Keratinocyte (primary cell): Measurements from ENCODE around the gene EPHB1. TPM values are rescaled to one million over a fixed set of nuclear protein-coding genes. Genes with fewer than 3 reads are reported as not detected.

Experiments used
- DNase-seq: peaks from one replicate; pipeline ENCODE4 v3.0.0-alpha.2; 2011; ENCODE audit warnings: low read depth, missing footprints, low spot score
- FAIRE-seq: peaks from 2 replicates; lab custom pipeline; 2011; peaks lifted over from hg19 to GRCh38; lab: Jason Lieb, UNC
- H2AFZ ChIP-seq: 2 replicates; pipeline ENCODE4 v1.6.0; 2012; ENCODE audit warnings: low read length, control low read depth, inconsistent platforms; ENCODE audit not compliant: control insufficient read depth
- H3K27ac ChIP-seq: 2 replicates; pipeline ENCODE4 v1.5.1; 2011; ENCODE audit warnings: low read length; ENCODE audit not compliant: control insufficient read depth, insufficient read depth
- H3K27me3 ChIP-seq: 3 replicates; pipeline ENCODE4 v1.6.0; 2011; ENCODE audit warnings: low read length; ENCODE audit not compliant: control insufficient read depth, insufficient read depth; ENCODE audit errors: extremely low read depth
- H3K36me3 ChIP-seq, 2 experiments: 2 replicates in 1 of 2; 3 replicates in 1 of 2; pipeline ENCODE4 v1.5.1; 2011; ENCODE audit warnings: low read length in 2 of 2, mild to moderate bottlenecking in 1 of 2; ENCODE audit not compliant: control insufficient read depth in 2 of 2, insufficient read depth in 2 of 2; ENCODE audit errors: extremely low read depth in 1 of 2
- H3K4me1 ChIP-seq: 3 replicates; pipeline ENCODE4 v1.5.1; 2011; ENCODE audit warnings: low read length; ENCODE audit not compliant: control insufficient read depth, insufficient read depth; ENCODE audit errors: extremely low read depth
- H3K4me2 ChIP-seq: 3 replicates; pipeline ENCODE4 v1.6.0; 2011; ENCODE audit warnings: low read depth, low read length; ENCODE audit not compliant: control insufficient read depth, insufficient read depth; ENCODE audit errors: extremely low read depth
- H3K4me3 ChIP-seq, 3 experiments: fragments of 200-600 bp in 1 of 3; sonication (generic) in 1 of 3; 2 replicates in 2 of 3; 3 replicates in 1 of 3; pipeline ENCODE4 v1.5.1; 2011 to 2016; ENCODE audit warnings: low read length in 3 of 3, mild to moderate bottlenecking in 3 of 3, control low read depth in 2 of 3, inconsistent platforms in 1 of 3, low read depth in 1 of 3, mixed read lengths in 1 of 3, mixed run types in 1 of 3, moderate library complexity in 1 of 3; ENCODE audit not compliant: control insufficient read depth in 2 of 3, insufficient read depth in 2 of 3; ENCODE audit errors: extremely low read depth in 1 of 3
- H3K79me2 ChIP-seq: 2 replicates; pipeline ENCODE4 v1.6.0; 2012; ENCODE audit warnings: low read length; ENCODE audit not compliant: control insufficient read depth, insufficient read depth
- H3K9ac ChIP-seq: 3 replicates; pipeline ENCODE4 v1.6.0; 2011; ENCODE audit warnings: low read length; ENCODE audit not compliant: control insufficient read depth, insufficient read depth; ENCODE audit errors: extremely low read depth
- H3K9me1 ChIP-seq: 3 replicates; pipeline ENCODE4 v1.6.0; 2011; ENCODE audit warnings: low read length; ENCODE audit not compliant: control insufficient read depth, insufficient read depth; ENCODE audit errors: extremely low read depth
- H3K9me3 ChIP-seq: 2 replicates; pipeline ENCODE4 v1.5.1; 2012; ENCODE audit warnings: low read depth, low read length; ENCODE audit not compliant: control insufficient read depth
- H4K20me1 ChIP-seq: 3 replicates; pipeline ENCODE4 v1.6.0; 2011; ENCODE audit warnings: low read length; ENCODE audit not compliant: control insufficient read depth, insufficient read depth; ENCODE audit errors: extremely low read depth
- CTCF ChIP-seq, 3 experiments: IDR thresholded peaks in 1 of 3; conservative IDR thresholded peaks in 1 of 3; optimal IDR thresholded peaks in 1 of 3; 2 replicates in 2 of 3; 3 replicates in 1 of 3; pipeline versions ENCODE3 to v1.5.1; 2011; ENCODE audit warnings: low read length in 3 of 3, mild to moderate bottlenecking in 3 of 3, moderate library complexity in 2 of 3, control low read depth in 1 of 3, inconsistent platforms in 1 of 3; ENCODE audit not compliant: insufficient read depth in 2 of 3; ENCODE audit errors: extremely low read depth in 1 of 3
- EZH2 ChIP-seq: IDR thresholded peaks from one replicate; pipeline ENCODE4 v1.6.1; 2012; ENCODE audit warnings: inconsistent platforms, mild to moderate bottlenecking, low read length, moderate library complexity
- dilution Hi-C: fragments of 300-500 bp; cut with MboI; formaldehyde crosslinking; loops from one replicate; pipeline ENCODE4 v1.7.0; 2020; ENCODE audit warnings: low sequenced_read_pairs; ENCODE audit not compliant: extremely low pct_ligation_motif_present
- polyA plus RNA-seq, 5 experiments: library from polyadenylated mRNA; depleted of rRNA in 3 of 5; stranded (reverse) in 3 of 5; stranded (forward) in 1 of 5; unstranded in 1 of 5; fragments of >200 nt; gene quantifications; 1 replicate in 1 of 5; 2 replicates in 3 of 5; 3 replicates in 1 of 5; pipeline versions ENCODE4 v1.2.1 to v1.2.3, GENCODE V29; 2011 to 2012; ENCODE audit warnings: missing spikeins in 2 of 5, low read depth in 1 of 5, low replicate concordance in 1 of 5

EPHB1 gene
- polyA plus RNA-seq, 1 donor (not counting 4 experiments of a cell fraction or from before 2014, with no cell fraction given) = 0.01 TPM

GRCh38 chr3:134839990-134840389 lies 44.9 kb downstream of the EPHB1 start:
- H3K9me3 ChIP-seq = no peaks in the 10 kb centered on the region
- no peak overlapping the region for H3K4me3 ChIP-seq
- no peaks in the 10 kb centered on the region for H3K4me1 ChIP-seq
- TF ChIP-seq CTCF (optimal IDR thresholded peaks at IDR 0.05 in 1 of 3, IDR thresholded peaks at IDR 0.05 in 1 of 3, conservative IDR thresholded peaks at IDR 0.05 in 1 of 3; ENCODE audit: extremely low read depth in 1 of 3, insufficient read depth in 2 of 3, low read length in 3 of 3) (no peak), EZH2 (no peak)
- no peaks in the 10 kb centered on the region for H3K9me1 ChIP-seq
- H3K27ac ChIP-seq = no peak overlapping the region
- dilution Hi-C loops = no loop called here
- FAIRE-seq (no peak), DNase-seq (no peak)
- no peak overlapping the region for H3K9ac ChIP-seq
- no peaks in the 10 kb centered on the region for H3K27me3 ChIP-seq
- H3K4me2 ChIP-seq = no peak overlapping the region
- no peaks in the 10 kb centered on the region for H4K20me1 ChIP-seq
- no peaks in the 10 kb centered on the region for H3K36me3 ChIP-seq
- H2AFZ ChIP-seq = no peak overlapping the region
- no peaks in the 10 kb centered on the region for H3K79me2 ChIP-seq

GRCh38 chr3:134840459-134840858 lies 45.4 kb downstream of the EPHB1 start:
- dilution Hi-C loops = no loop called here
- Histone ChIP-seq H3K4me3 (no peak overlapping the region), H2AFZ (no peak overlapping the region), H3K36me3 (no peaks in the 10 kb centered on the region), H3K9ac (no peak overlapping the region), H3K79me2 (no peaks in the 10 kb centered on the region), H4K20me1 (no peaks in the 10 kb centered on the region), H3K4me1 (no peaks in the 10 kb centered on the region), H3K4me2 (no peak overlapping the region), H3K9me3 (no peaks in the 10 kb centered on the region), H3K27ac (no peak overlapping the region), H3K27me3 (no peaks in the 10 kb centered on the region), H3K9me1 (no peaks in the 10 kb centered on the region)
- DNase-seq (no peak), FAIRE-seq (no peak)
- TF ChIP-seq CTCF (optimal IDR thresholded peaks at IDR 0.05 in 1 of 3, IDR thresholded peaks at IDR 0.05 in 1 of 3, conservative IDR thresholded peaks at IDR 0.05 in 1 of 3; ENCODE audit: extremely low read depth in 1 of 3, insufficient read depth in 2 of 3, low read length in 3 of 3) (no peak), EZH2 (no peak)
